Measurements from ENCODE around the gene MAVS. TPM values are rescaled to one million over a fixed set of nuclear protein-coding genes. Genes with fewer than 3 reads are reported as not detected.

The MAVS gene
- total RNA-seq, 4 donors from 2014 or later: 70.3 to 104 (median 81.8) TPM

DNA sequence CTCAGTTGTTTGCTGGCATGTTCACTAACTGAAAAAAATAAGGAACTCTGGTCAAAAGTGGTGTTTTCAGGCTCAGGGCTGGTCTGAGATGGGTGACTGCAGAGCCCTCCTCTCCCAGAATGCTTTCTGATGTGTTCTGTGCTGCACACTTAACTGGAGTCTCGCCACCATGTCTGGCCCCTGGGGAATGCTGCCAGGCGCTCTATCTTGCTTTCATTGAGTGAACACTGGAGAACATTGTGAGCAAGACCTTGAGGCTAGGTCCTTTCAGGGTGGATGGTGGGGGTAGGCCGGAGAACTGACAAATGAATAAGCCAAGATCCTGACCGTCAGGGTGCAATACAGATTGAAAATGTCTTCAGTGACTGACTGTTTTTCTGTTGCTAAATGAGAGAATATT lies 62.0 kb downstream of the MAVS start:
- no peak overlapping the region for H3K4me3 ChIP-seq
- in situ Hi-C loops (cut with MboI; ENCODE audit: low pct_ligation_motif_present in 1 of 4, low pct_unique_long_range_greater_than_20kb in 1 of 4, low sequenced_read_pairs in 3 of 4): loop anchor here in 1 of 4 donors (25.0 kb wide), 1 partner anchor 179 kb away; no protein-coding TSS in a partner anchor
- no peaks in the 10 kb centered on the region for H3K27me3 ChIP-seq
- no peaks in the 10 kb centered on the region for H3K9me3 ChIP-seq
- peaks cover 3 to 64% (median 25%) of the 10 kb centered on the region in 4 donors for H3K4me1 ChIP-seq
- intact Hi-C loops (cut with DNase I; ENCODE audit: low total_unique reads): no loop called here
- TF ChIP-seq, protein P1, sequence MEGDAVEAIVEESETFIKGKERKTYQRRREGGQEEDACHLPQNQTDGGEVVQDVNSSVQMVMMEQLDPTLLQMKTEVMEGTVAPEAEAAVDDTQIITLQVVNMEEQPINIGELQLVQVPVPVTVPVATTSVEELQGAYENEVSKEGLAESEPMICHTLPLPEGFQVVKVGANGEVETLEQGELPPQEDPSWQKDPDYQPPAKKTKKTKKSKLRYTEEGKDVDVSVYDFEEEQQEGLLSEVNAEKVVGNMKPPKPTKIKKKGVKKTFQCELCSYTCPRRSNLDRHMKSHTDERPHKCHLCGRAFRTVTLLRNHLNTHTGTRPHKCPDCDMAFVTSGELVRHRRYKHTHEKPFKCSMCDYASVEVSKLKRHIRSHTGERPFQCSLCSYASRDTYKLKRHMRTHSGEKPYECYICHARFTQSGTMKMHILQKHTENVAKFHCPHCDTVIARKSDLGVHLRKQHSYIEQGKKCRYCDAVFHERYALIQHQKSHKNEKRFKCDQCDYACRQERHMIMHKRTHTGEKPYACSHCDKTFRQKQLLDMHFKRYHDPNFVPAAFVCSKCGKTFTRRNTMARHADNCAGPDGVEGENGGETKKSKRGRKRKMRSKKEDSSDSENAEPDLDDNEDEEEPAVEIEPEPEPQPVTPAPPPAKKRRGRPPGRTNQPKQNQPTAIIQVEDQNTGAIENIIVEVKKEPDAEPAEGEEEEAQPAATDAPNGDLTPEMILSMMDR (IDR thresholded peaks at IDR 0.05): no peak
- TF ChIP-seq POLR2A (IDR thresholded peaks at IDR 0.05) (no peak), POLR2AphosphoS5 (IDR thresholded peaks at IDR 0.05) (no peak), EP300 (IDR thresholded peaks at IDR 0.05; ENCODE audit: low read depth) (no peak)
- peaks cover 0 to 15% (median 6%) of the 10 kb centered on the region in 4 donors for H3K36me3 ChIP-seq
- whole genome bisulfite sequencing, 2 donors (ENCODE audit: low coverage in 1 of 2): 86 to 96% methylated on average over 4 of the region's 4 CpGs
- H3K27ac ChIP-seq: no peak overlapping the region
- no peak for DNase-seq

DNA sequence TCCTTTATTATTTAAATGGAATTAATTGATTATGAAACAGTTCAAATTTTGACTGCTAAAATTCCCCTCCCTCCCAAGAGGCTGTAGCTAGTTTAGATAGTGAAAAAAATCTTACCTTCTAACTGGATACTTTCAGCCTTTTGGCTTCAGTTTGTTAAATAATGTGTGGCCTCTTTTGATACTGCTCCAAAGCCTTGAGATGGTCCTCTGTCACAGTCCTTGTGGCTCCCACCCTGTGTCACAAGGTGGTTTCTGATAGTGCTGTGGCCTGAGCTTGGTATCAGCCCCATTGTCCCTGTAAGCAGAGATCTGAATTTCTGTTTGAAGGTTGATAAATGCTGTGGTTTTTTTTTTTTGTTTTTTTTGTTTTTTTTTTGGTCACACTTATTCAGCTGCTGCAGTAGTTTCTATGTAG lies 63.3 kb downstream of the MAVS start:
- intact Hi-C loops (cut with DNase I; ENCODE audit: low total_unique reads) (no loop called here), in situ Hi-C loops (cut with MboI; ENCODE audit: low pct_ligation_motif_present in 1 of 4, low pct_unique_long_range_greater_than_20kb in 1 of 4, low sequenced_read_pairs in 3 of 4) (loop anchor here in 1 of 4 donors (25.0 kb wide), 1 partner anchor 177 kb away; no protein-coding TSS in a partner anchor)
- Histone ChIP-seq H3K9me3 (no peaks in the 10 kb centered on the region), H3K27me3 (no peaks in the 10 kb centered on the region), H3K4me3 (no peak overlapping the region), H3K27ac (no peak overlapping the region), H3K36me3 (peaks cover 0 to 20% (median 9%) of the 10 kb centered on the region in 4 donors), H3K4me1 (peaks cover 0 to 63% (median 31%) of the 10 kb centered on the region in 4 donors)
- DNase-seq: no peak
- TF ChIP-seq, protein P1 (IDR thresholded peaks at IDR 0.05): no peak
- TF ChIP-seq POLR2AphosphoS5 (IDR thresholded peaks at IDR 0.05) (no peak), POLR2A (IDR thresholded peaks at IDR 0.05) (no peak), EP300 (IDR thresholded peaks at IDR 0.05; ENCODE audit: low read depth) (no peak)

DNA sequence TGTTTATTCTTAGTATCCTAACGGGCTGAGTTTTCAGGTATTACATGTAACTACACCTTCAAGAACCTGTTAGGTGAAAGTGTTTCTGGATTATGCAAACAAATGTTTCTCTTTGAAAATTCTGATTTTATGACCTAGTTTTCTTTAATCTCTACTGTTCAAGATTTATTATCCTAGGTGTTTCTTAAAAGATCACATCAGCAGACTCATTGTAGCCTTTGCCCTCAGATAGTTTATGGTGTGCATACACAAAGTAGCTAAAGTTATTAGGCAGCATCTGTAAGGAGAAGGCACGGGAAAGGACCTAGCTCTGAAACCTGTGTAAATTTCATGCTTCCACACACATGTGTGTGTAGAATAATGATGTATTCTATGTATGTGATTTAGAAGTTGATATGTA lies 64.2 kb downstream of the MAVS start:
- Histone ChIP-seq H3K4me3 (no peak overlapping the region), H3K4me1 (peaks cover 0 to 57% (median 29%) of the 10 kb centered on the region in 4 donors), H3K27ac (peak overlapping the region; percentile 2 to 65 (median 58)), H3K9me3 (no peaks in the 10 kb centered on the region), H3K36me3 (peaks cover 0 to 20% (median 9%) of the 10 kb centered on the region in 4 donors), H3K27me3 (no peaks in the 10 kb centered on the region)
- no peak for DNase-seq
- in situ Hi-C loops (cut with MboI; ENCODE audit: low pct_ligation_motif_present in 1 of 4, low pct_unique_long_range_greater_than_20kb in 1 of 4, low sequenced_read_pairs in 3 of 4) (loop anchor here in 1 of 4 donors (25.0 kb wide), 1 partner anchor 176 kb away; no protein-coding TSS in a partner anchor), intact Hi-C loops (cut with DNase I; ENCODE audit: low total_unique reads) (no loop called here)
- TF ChIP-seq POLR2AphosphoS5 (IDR thresholded peaks at IDR 0.05): peak in 1 of 3 donors; percentile 36
- TF ChIP-seq POLR2A (IDR thresholded peaks at IDR 0.05): no peak
- WGBS, 2 donors (ENCODE audit: low coverage in 1 of 2): 53 to 58% methylated on average over 2 of the region's 2 CpGs

DNA sequence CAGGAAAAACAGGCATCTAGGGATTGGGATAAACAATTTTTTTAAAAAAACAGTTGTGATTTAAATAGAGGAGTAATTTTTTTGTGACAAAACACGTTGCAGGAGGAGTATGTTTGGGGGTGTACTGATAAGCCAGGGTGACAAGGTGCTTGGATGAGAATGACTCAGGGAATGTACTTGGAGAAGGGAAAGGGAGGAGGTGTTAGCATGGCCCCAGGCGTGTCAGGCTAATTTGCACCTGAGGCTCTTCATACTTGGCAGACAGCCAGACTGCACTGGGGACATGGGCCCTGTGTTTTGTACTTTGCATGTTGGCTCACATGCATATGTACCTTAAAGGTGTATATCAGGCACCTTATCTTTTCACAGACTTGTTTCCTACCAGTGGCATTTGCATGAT lies 65.3 kb downstream of the MAVS start:
- 54 to 57% methylated on average over 2 of the region's 2 CpGs for WGBS, 2 donors (ENCODE audit: low coverage in 1 of 2)
- Histone ChIP-seq H3K9me3 (no peaks in the 10 kb centered on the region), H3K27ac (peak overlapping the region in 3 of 4 donors; percentile 2 to 65 (median 65)), H3K27me3 (no peaks in the 10 kb centered on the region), H3K4me1 (peaks cover 0 to 59% (median 26%) of the 10 kb centered on the region in 4 donors), H3K36me3 (peaks cover 0 to 20% (median 9%) of the 10 kb centered on the region in 4 donors), H3K4me3 (no peak overlapping the region)
- peak; percentile 80 for DNase-seq
- TF ChIP-seq, protein P1 (IDR thresholded peaks at IDR 0.05): no peak
- TF ChIP-seq POLR2AphosphoS5 (IDR thresholded peaks at IDR 0.05) (peak in 2 of 3 donors; percentile 38 to 65), EP300 (IDR thresholded peaks at IDR 0.05; ENCODE audit: low read depth) (no peak), POLR2A (IDR thresholded peaks at IDR 0.05) (no peak)
- intact Hi-C loops (cut with DNase I; ENCODE audit: low total_unique reads): no loop called here
- in situ Hi-C loops (cut with MboI; ENCODE audit: low pct_ligation_motif_present in 1 of 4, low pct_unique_long_range_greater_than_20kb in 1 of 4, low sequenced_read_pairs in 3 of 4): loop anchor here in 1 of 4 donors (25.0 kb wide), 1 partner anchor 175 kb away; no protein-coding TSS in a partner anchor

All from transverse colon (tissue), 4 donors.